Prostate gland (tissue), 2 donors: ENCODE measurements around the gene PCID2.

Source experiments
- CTCF ChIP-seq, 4 experiments: fragments of 200-600 bp in 2 of 4; fragments of 450-650 bp in 2 of 4; sonication (generic) in 2 of 4; IDR thresholded peaks; 1 replicate in 3 of 4; 2 replicates in 1 of 4; pipeline ENCODE4 v1.5.1; 2016 to 2019; ENCODE audit warnings: antibody characterized with exemption in 4 of 4, mild to moderate bottlenecking in 2 of 4, moderate library complexity in 2 of 4
- POLR2A ChIP-seq: fragments of 450-650 bp; IDR thresholded peaks from one replicate; pipeline ENCODE4 v1.6.1; 2016; ENCODE audit warnings: antibody characterized with exemption, mild to moderate bottlenecking
- POLR2AphosphoS5 ChIP-seq: sonication (generic); formaldehyde crosslinking; IDR thresholded peaks from one replicate; pipeline ENCODE4 v1.6.1; 2017; ENCODE audit warnings: antibody characterized with exemption

GRCh38 chr13:113171250-113172125 is 37.0 kb downstream of the PCID2 start:
- no peak for TF ChIP-seq CTCF (IDR thresholded peaks at IDR 0.05)
- no peak for TF ChIP-seq POLR2A
- TF ChIP-seq POLR2AphosphoS5 = no peak
